ENCODE data around the gene ROCK1.
A peak's percentile ranks its signal among the peaks of the same experiment; 100 is the strongest.
"Not testable (repeated sequence)": the region's sequence is repeated elsewhere in the genome, so short reads cannot be mapped to it uniquely, and the experiment has no call there.

Gene ROCK1

DNA sequence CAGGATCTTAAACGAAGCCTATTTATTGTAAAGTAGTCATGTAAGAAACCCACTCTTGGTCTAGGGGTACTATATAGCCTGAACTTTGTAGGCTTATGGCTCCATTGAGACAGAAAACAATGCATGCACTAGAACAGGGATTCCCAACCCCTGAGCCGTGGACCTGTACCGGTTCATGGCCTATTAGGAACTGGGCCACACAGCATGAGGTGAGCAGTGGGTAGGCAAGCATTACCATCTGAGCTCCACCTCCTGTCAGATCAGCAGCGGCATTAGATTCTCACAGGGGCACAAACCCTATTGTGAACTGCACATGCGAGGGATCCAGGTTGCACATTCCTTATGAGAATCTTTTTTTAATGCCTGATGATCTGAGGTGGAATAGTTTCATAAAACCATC is 59.2 kb downstream of the ROCK1 start:
- DNase-seq (ENCODE audit: low spot score), result no peak

GRCh38 chr18:21051620-21052019 is 60.0 kb downstream of the ROCK1 start:
- DNase-seq (ENCODE audit: low spot score), result no peak

GRCh38 chr18:21049306-21049705 is 62.3 kb downstream of the ROCK1 start:
- DNase-seq (ENCODE audit: low spot score), result no peak

GRCh38 chr18:21047126-21047525 is 64.5 kb downstream of the ROCK1 start:
- no peak for DNase-seq (ENCODE audit: low spot score)

- DNase-seq (ENCODE audit: low spot score), result no peak
These were observed 71.1 kb downstream of the ROCK1 start for GRCh38 chr18:21040466-21040865.

DNA sequence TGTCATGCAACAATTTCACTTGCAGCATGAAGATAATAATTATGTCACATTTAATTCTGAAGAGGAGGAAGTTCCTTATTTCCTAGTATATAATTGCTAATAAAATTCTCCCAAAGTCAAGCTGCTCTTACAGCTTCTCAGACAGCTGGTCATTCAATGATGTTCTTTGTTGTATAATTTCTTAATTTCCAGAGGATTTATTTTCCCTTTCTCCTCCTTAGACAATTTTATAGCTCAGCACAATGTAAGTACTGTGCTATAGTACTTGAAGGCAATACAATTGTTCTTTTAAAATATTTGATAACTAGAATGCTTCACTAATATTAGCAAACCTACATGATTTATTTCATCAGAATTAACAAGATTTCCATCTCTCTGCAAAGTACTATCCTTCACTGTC is 73.4 kb downstream of the ROCK1 start:
- no peak for DNase-seq (ENCODE audit: low spot score)

GRCh38 chr18:21031845-21032244 is 79.8 kb downstream of the ROCK1 start:
- DNase-seq (ENCODE audit: low spot score), result no peak

DNA sequence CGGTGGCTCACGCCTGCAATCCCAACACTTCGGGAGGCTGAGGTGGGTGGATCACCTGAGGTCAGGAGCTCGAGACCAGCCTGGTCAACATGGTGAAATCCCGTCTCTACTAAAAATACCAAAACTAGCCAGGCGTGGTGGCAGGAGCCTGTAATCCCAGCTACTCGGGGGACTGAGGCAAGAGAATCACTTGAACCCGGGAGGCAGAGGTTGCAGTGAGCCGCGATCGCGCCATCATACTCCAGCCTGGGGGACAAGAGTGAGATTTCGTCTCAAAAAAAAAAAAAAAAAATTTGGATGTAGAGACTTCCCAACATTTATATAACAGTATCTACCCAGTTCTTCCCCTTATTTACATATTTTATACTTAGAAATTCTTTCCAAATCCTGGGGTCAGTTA is 93.4 kb downstream of the ROCK1 start:
- not testable (repeated sequence) for DNase-seq (ENCODE audit: low spot score)

- no peak for DNase-seq (ENCODE audit: low spot score)
These were observed 99.3 kb downstream of the ROCK1 start for GRCh38 chr18:21012308-21012707.

- DNase-seq (ENCODE audit: low spot score), result no peak
These were observed 106.9 kb downstream of the ROCK1 start for GRCh38 chr18:21004726-21005125.

GRCh38 chr18:21000667-21001066 is 110.9 kb downstream of the ROCK1 start:
- DNase-seq (ENCODE audit: low spot score), result no peak

- DNase-seq (ENCODE audit: low spot score), result no peak
These were observed 114.2 kb downstream of the ROCK1 start for GRCh38 chr18:20997371-20997770.

GRCh38 chr18:20996418-20996817 is 115.2 kb downstream of the ROCK1 start:
- DNase-seq (ENCODE audit: low spot score), result no peak

DNA sequence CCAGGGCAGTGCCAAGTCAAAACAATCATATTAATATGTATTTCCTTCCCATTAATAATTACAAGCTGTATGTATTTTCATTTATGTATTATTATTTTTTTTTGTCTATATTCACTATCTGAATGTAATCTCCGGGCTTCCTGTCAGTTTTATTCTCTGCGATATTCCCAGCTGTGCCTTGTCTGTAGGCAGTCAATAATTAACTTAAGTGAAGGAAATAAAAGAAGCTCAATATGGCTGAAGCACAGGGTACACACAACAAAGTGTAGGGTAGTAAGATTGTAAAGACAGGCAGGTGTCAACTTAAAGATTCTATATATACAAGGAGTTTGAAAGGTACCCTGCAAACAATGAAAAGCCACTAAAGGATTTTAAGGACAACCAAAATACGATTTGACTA is 122.9 kb downstream of the ROCK1 start:
- no peak for DNase-seq (ENCODE audit: low spot score)

- DNase-seq (ENCODE audit: low spot score), result no peak
These were observed 136.5 kb downstream of the ROCK1 start for GRCh38 chr18:20975077-20975476.

- DNase-seq (ENCODE audit: low spot score), result peak; percentile 7
These were observed 139.7 kb downstream of the ROCK1 start for GRCh38 chr18:20971886-20972267.

DNA sequence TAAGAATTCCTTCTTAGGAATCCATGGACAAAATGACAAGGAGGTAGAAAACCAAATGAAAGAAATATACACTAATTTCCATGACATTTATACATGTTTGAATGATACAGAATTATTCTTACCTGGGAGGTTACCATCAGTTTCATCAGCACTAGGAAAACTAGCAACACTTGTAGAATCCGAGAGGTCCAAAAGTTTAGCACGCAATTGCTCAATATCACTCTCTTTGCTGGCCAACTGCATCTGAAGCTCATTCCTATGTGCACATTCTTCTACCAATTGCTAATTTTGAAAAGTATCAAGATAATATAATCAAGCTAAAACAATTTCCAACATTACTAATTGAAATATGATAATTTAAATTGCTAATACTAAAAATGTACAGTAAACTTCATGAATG is 144.8 kb downstream of the ROCK1 start:
- DNase-seq (ENCODE audit: low spot score), result no peak

DNA sequence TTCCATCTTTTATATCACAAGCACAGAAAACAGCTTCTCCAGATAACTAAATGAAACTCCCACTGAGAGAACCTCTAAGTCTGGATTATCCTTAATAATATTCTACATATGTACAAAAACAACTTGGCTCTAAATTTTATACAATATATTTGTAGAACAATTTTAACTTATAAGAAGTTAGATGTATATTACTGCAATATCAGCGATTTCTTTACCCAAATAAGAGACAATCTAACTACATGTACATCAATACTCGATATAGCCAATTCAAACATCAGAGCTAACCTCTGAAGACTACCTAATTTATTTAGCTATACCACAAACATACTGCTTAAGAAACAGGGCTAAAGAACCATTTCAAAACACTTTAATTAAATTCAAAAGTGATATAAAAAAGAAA is 148.6 kb downstream of the ROCK1 start:
- DNase-seq (ENCODE audit: low spot score), result no peak

DNA sequence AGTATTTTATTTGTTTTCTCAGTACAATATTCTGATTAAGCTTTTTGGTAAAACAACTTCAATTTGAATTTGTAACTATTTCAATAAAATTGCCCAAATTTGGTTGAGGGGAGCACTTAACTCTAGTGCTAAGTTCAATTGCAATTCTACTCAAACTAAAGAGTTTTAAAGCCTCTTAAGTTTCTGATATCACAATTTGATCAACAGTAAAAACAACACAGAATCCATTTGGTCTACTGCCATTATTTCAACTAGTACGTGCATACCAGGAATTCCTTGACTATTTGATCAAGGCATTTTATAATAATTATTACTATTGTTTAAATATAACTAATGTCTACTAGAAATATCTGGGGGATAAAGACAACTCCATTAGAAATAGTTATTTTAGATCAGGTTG is 150.9 kb downstream of the ROCK1 start:
- no peak for DNase-seq (ENCODE audit: low spot score)

- DNase-seq (ENCODE audit: low spot score), result not testable (repeated sequence)
These were observed 160.8 kb downstream of the ROCK1 start for GRCh38 chr18:20950827-20951226.

Data from SW480 (cell line).